HepG2 (cell line): ENCODE results near the gene PDE6H. TPM values are rescaled to one million over a fixed set of nuclear protein-coding genes. Genes with fewer than 3 reads are reported as not detected.

Experiments used
- ATAC-seq: fragments of 200-7000 bp; cut with Tn5 transposase; 3 replicates; pipeline ENCODE4 v1.9.1; 2020; ENCODE audit warnings: mild to moderate bottlenecking, moderate library complexity
- BruUV-seq: library from RNA; stranded (reverse); fragments of 400-500 nt; replicated peaks from 2 replicates; lab custom pipeline; 2021; lab: Mats Ljungman, UMichigan
- CTCF ChIA-PET: fragments of 300-600 bp; formaldehyde crosslinking; extraction: SDS; loops from one replicate; lab custom pipeline; 2021; ENCODE audit warnings: low total read pairs, inconsistent platforms, low intra/inter-chr PET ratio; lab: Yijun Ruan, JAX
- POLR2A ChIA-PET: fragments of 350-600 bp; sonication (Branson Sonifier 250); formaldehyde crosslinking; loops from one replicate; lab custom pipeline; 2020; ENCODE audit warnings: antibody characterized with exemption, inconsistent platforms; lab: Yijun Ruan, JAX
- DNase-seq: peaks from one replicate; pipeline ENCODE4 v3.0.0-alpha.2; 2015; ENCODE audit warnings: low spot score
- FAIRE-seq: peaks from 3 replicates; lab custom pipeline; 2011; peaks lifted over from hg19 to GRCh38; lab: Jason Lieb, UNC
- H2AFZ ChIP-seq: one replicate; pipeline ENCODE4 v1.6.1; 2011; ENCODE audit warnings: low read length, inconsistent platforms
- H3K27ac ChIP-seq: fragments of 300-600 bp; 3 replicates; pipeline ENCODE4 v1.8.0; 2011; ENCODE audit warnings: mixed run types, mild to moderate bottlenecking, mixed read lengths, low read length, inconsistent platforms; ENCODE audit not compliant: insufficient read depth; ENCODE audit errors: extremely low read length
- H3K27me3 ChIP-seq, 2 experiments: fragments of 200-600 bp in 1 of 2; 2 replicates in 1 of 2; 3 replicates in 1 of 2; pipeline versions ENCODE4 v1.6.0 to v1.8.0; 2011; ENCODE audit warnings: low read length in 2 of 2, mild to moderate bottlenecking in 2 of 2, moderate library complexity in 2 of 2, inconsistent platforms in 1 of 2; ENCODE audit not compliant: insufficient read depth in 2 of 2, control insufficient read depth in 1 of 2
- H3K36me3 ChIP-seq, 2 experiments: fragments of 200-600 bp in 1 of 2; replicated peaks in 1 of 2; 2 replicates in 1 of 2; 3 replicates in 1 of 2; pipeline versions ENCODE4 v1.5.1 to v1.8.0; 2011; ENCODE audit warnings: low read length in 2 of 2, inconsistent platforms in 1 of 2; ENCODE audit not compliant: insufficient read depth in 2 of 2, control insufficient read depth in 1 of 2
- H3K4me1 ChIP-seq: 2 replicates; pipeline ENCODE4 v1.5.1; 2012; ENCODE audit warnings: low read length, inconsistent platforms; ENCODE audit not compliant: insufficient read depth
- H3K4me2 ChIP-seq: 2 replicates; pipeline ENCODE4 v1.6.0; 2011; ENCODE audit warnings: low read depth, low read length, inconsistent platforms
- H3K4me3 ChIP-seq, 3 experiments: fragments of 200-600 bp in 1 of 3; sonication (generic), shearing (Covaris generic) in 1 of 3; replicated peaks in 1 of 3; 2 replicates each; pipeline ENCODE4 v1.5.1; 2011 to 2016; ENCODE audit warnings: low read length in 3 of 3, inconsistent platforms in 2 of 3, low read depth in 2 of 3, mild to moderate bottlenecking in 2 of 3, control low read depth in 1 of 3, mixed read lengths in 1 of 3; ENCODE audit not compliant: insufficient read depth in 1 of 3
- H3K79me2 ChIP-seq: one replicate; pipeline ENCODE4 v1.6.1; 2011; ENCODE audit warnings: low read length, inconsistent platforms; ENCODE audit not compliant: insufficient read depth
- H3K9ac ChIP-seq: 2 replicates; pipeline ENCODE4 v1.6.0; 2011; ENCODE audit warnings: mild to moderate bottlenecking, low read depth, low read length, inconsistent platforms; ENCODE audit not compliant: insufficient read depth
- H3K9me3 ChIP-seq: 2 replicates; pipeline ENCODE4 v1.5.1; 2012; ENCODE audit warnings: mild to moderate bottlenecking, low read length
- H4K20me1 ChIP-seq: 2 replicates; pipeline ENCODE4 v1.6.0; 2011; ENCODE audit warnings: inconsistent platforms, mild to moderate bottlenecking, low read length, moderate library complexity; ENCODE audit not compliant: insufficient read depth
- ARID4A ChIP-seq: sonication (generic); formaldehyde crosslinking; IDR thresholded peaks from 2 replicates; pipeline ENCODE4 v1.5.0; 2020; ENCODE audit warnings: mild to moderate bottlenecking, missing genetic modification reagents, borderline replicate concordance
- MAZ ChIP-seq, 2 experiments: sonication (generic) in 1 of 2; formaldehyde crosslinking in 1 of 2; IDR thresholded peaks; 2 replicates each; pipeline versions ENCODE4 v1.5.0 to v1.6.1; 2012 to 2020; ENCODE audit warnings: low read depth in 2 of 2, mild to moderate bottlenecking in 2 of 2, borderline replicate concordance in 1 of 2, improper control_type of control experiment in 1 of 2, low read length in 1 of 2, missing genetic modification reagents in 1 of 2, moderate library complexity in 1 of 2
- NFE2L2 ChIP-seq: fragments of 150-350 bp; IDR thresholded peaks from 2 replicates; pipeline ENCODE4 v1.6.1; 2014; ENCODE audit warnings: low read length
- NFIB ChIP-seq: sonication (generic); formaldehyde crosslinking; IDR thresholded peaks from 2 replicates; pipeline ENCODE4 v1.9.0; 2021; ENCODE audit warnings: missing genetic modification reagents, mild to moderate bottlenecking, borderline replicate concordance
- PRDM10 ChIP-seq: sonication (generic); formaldehyde crosslinking; IDR thresholded peaks from 2 replicates; pipeline ENCODE4 v1.4.0; 2020; ENCODE audit warnings: low read depth, missing genetic modification reagents
- ZNF333 ChIP-seq: sonication (generic); formaldehyde crosslinking; IDR thresholded peaks from 2 replicates; pipeline ENCODE4 v1.4.0; 2020; ENCODE audit warnings: mild to moderate bottlenecking, missing genetic modification reagents, borderline replicate concordance
- ZNF34 ChIP-seq: sonication (generic); formaldehyde crosslinking; IDR thresholded peaks from 2 replicates; pipeline ENCODE4 v1.4.0; 2020; ENCODE audit warnings: mild to moderate bottlenecking, missing genetic modification reagents, borderline replicate concordance
- WGBS: methylation state at CpG from one replicate; pipeline ENCODE4 v1.1.6; 2017; ENCODE audit warnings: low lambda C conversion rate; 5-methylcytosine and 5-hydroxymethylcytosine counted together
- in situ Hi-C: cut with HindIII; loops from 2 replicates; pipeline ENCODE4 v1.10.0; 2017; ENCODE audit warnings: low pct_unique_long_range_greater_than_20kb; ENCODE audit not compliant: extremely low pct_ligation_motif_present
- intact Hi-C: fragments of 100-400 bp; cut with micrococcal nuclease; formaldehyde crosslinking; loops from one replicate; pipeline ENCODE4 v1.10.0; 2022; ENCODE audit not compliant: unreplicated experiment
- polyA plus RNA-seq, 8 experiments: library from polyadenylated mRNA; depleted of rRNA in 3 of 8; stranded (reverse) in 7 of 8; unstranded in 1 of 8; fragments of >200 nt; fragmentation: Illumina TruSeq in 4 of 8; extraction: Trizol in 4 of 8; gene quantifications; 2 replicates each; pipeline versions ENCODE4 v1.2.1 to v1.2.3, GENCODE V29; 2011 to 2016; ENCODE audit warnings: low read depth in 4 of 8, missing spikeins in 1 of 8, mixed read lengths in 1 of 8; ENCODE audit not compliant: insufficient read depth in 1 of 8
- total RNA-seq, 5 experiments: library from RNA; depleted of rRNA; stranded (reverse); fragments of >200 nt; fragmentation: Illumina TruSeq; extraction: Trizol; gene quantifications; 2 replicates each; pipeline ENCODE4 v1.2.3, GENCODE V29; 2016; ENCODE audit warnings: low read depth in 1 of 5

PDE6H gene
- total and polyA plus RNA-seq, 2 of the 13 experiments (the other 11 are each of a cell fraction or from before 2014, with no cell fraction given) = not detected

- no peaks in the 10 kb centered on the region for H4K20me1 ChIP-seq
- no peaks in the 10 kb centered on the region for H3K79me2 ChIP-seq
- FAIRE-seq = no peak
- H3K27me3 ChIP-seq = no peaks in the 10 kb centered on the region
- ChIA-PET CTCF (no interaction called here), POLR2A (no interaction called here)
- H3K27ac ChIP-seq = no peak overlapping the region
- DNase-seq = no peak
- no peak overlapping the region for H3K4me3 ChIP-seq
- H2AFZ ChIP-seq = no peak overlapping the region
- intact Hi-C loops = no loop called here
- H3K36me3 ChIP-seq = no peaks in the 10 kb centered on the region
- H3K9ac ChIP-seq = no peak overlapping the region
- H3K4me1 ChIP-seq = no peaks in the 10 kb centered on the region
- TF ChIP-seq NFE2L2 (no peak), ARID4A (CRISPR knock-in tag) (no peak), MAZ (IDR thresholded peaks at IDR 0.05; ENCODE audit: borderline replicate concordance, low read depth, low read length) (no peak), MAZ (CRISPR knock-in tag; IDR thresholded peaks at IDR 0.05; ENCODE audit: low read depth) (no peak), PRDM10 (CRISPR knock-in tag) (no peak), NFIB (no peak), ZNF333 (CRISPR knock-in tag) (no peak), ZNF34 (CRISPR knock-in tag) (no peak)
- in situ Hi-C loops = no loop called here
- H3K4me2 ChIP-seq = no peak overlapping the region
- H3K9me3 ChIP-seq = no peaks in the 10 kb centered on the region
- no peak for ATAC-seq
- WGBS = 3% methylated on average over 2 of the region's 3 CpGs
- no TSS peak for BruUV-seq
Measured at GRCh38 chr12:14959463-14959862, 13.4 kb upstream of the PDE6H start.
